BLaER1 treated with 17β-estradiol and CSF1 and Interleukin-3, amounts not matched to agents 10 nM and 100 nM (cell line): ENCODE results near the gene ACTN1.
A peak's percentile ranks its signal among the peaks of the same experiment; 100 is the strongest.

Source experiments
- H3K27ac ChIP-seq, 11 experiments: shearing (Covaris generic); formaldehyde crosslinking; 2 replicates each; pipeline ENCODE4 v1.8.1; 2022
- H3K27me3 ChIP-seq, 11 experiments: shearing (Covaris generic); formaldehyde crosslinking; 2 replicates each; pipeline ENCODE4 v1.8.1; 2022
- H3K36me3 ChIP-seq, 11 experiments: shearing (Covaris generic); formaldehyde crosslinking; 2 replicates each; pipeline ENCODE4 v1.8.1; 2022
- H3K4me1 ChIP-seq, 10 experiments: shearing (Covaris generic); formaldehyde crosslinking; 2 replicates each; pipeline ENCODE4 v1.8.1; 2022
- H3K4me2 ChIP-seq, 11 experiments: shearing (Covaris generic); formaldehyde crosslinking; 2 replicates each; pipeline ENCODE4 v1.8.1; 2022
- H3K4me3 ChIP-seq, 10 experiments: shearing (Covaris generic); formaldehyde crosslinking; 2 replicates each; pipeline ENCODE4 v1.8.1; 2022
- H3K9ac ChIP-seq, 11 experiments: shearing (Covaris generic); formaldehyde crosslinking; 2 replicates each; pipeline ENCODE4 v1.8.1; 2022
- H3K9me3 ChIP-seq, 11 experiments: shearing (Covaris generic); formaldehyde crosslinking; replicated peaks in 1 of 11; 2 replicates each; pipeline ENCODE4 v1.8.1; 2022
- H4K20me1 ChIP-seq, 11 experiments: shearing (Covaris generic); formaldehyde crosslinking; 2 replicates each; pipeline ENCODE4 v1.8.1; 2022
- Cebpa-rat ChIP-seq, 11 experiments: shearing (Covaris generic); IDR thresholded peaks; 2 replicates each; pipeline ENCODE4 v1.8.1; 2022

ACTN1 gene

GRCh38 chr14:68979722-68980451 is 785 bp upstream of the ACTN1 start:
- H3K4me3 ChIP-seq: peak overlapping the region; percentile 82 to 99 (median 98)
- H3K9me3 ChIP-seq: peaks cover 0 to 3% (median 2%) of the 10 kb centered on the region in 11 experiments; a peak in 11 of 22 replicates
- TF ChIP-seq Cebpa-rat (IDR thresholded peaks at IDR 0.05): no peak
- peaks cover 10 to 34% (median 25%) of the 10 kb centered on the region in 11 experiments; a peak in 19 of 22 replicates for H4K20me1 ChIP-seq
- peaks cover 26 to 35% (median 31%) of the 10 kb centered on the region in 10 experiments for H3K4me1 ChIP-seq
- peaks cover 2 to 19% (median 9%) of the 10 kb centered on the region in 11 experiments for H3K36me3 ChIP-seq
- H3K27ac ChIP-seq: peak overlapping the region in 9 of 11 experiments; percentile 20 to 91 (median 45); a peak in 9 of 22 replicates
- peak overlapping the region; percentile 87 to 96 (median 92) for H3K4me2 ChIP-seq
- H3K9ac ChIP-seq: peak overlapping the region; percentile 80 to 93 (median 88)
- peaks cover 0 to 19% (median 12%) of the 10 kb centered on the region in 11 experiments; a peak in 20 of 22 replicates for H3K27me3 ChIP-seq

- Histone ChIP-seq H4K20me1 (peaks cover 13 to 49% (median 40%) of the 10 kb centered on the region in 11 experiments; a peak in 19 of 22 replicates), H3K27me3 (peaks cover 0 to 19% (median 12%) of the 10 kb centered on the region in 11 experiments; a peak in 20 of 22 replicates), H3K36me3 (peaks cover 18 to 35% (median 24%) of the 10 kb centered on the region in 11 experiments), H3K4me1 (peaks cover 27 to 37% (median 31%) of the 10 kb centered on the region in 10 experiments), H3K9me3 (peaks cover 11 to 19% (median 17%) of the 10 kb centered on the region in 11 experiments), H3K4me2 (peak overlapping the region; percentile 90 to 98 (median 96)), H3K9ac (peak overlapping the region; percentile 82 to 93 (median 90)), H3K27ac (peak overlapping the region; percentile 62 to 95 (median 82)), H3K4me3 (peak overlapping the region; percentile 82 to 99 (median 98))
- peak in 7 of 11 experiments; percentile 21 to 85 (median 59); a peak in 8 of 22 replicates for TF ChIP-seq Cebpa-rat (IDR thresholded peaks at IDR 0.05)
These were observed 760 bp downstream of the ACTN1 start for GRCh38 chr14:68978172-68978911.

GRCh38 chr14:68977718-68978171 is 1.4 kb downstream of the ACTN1 start:
- peaks cover 13 to 55% (median 46%) of the 10 kb centered on the region in 11 experiments; a peak in 20 of 22 replicates for H4K20me1 ChIP-seq
- no peak for TF ChIP-seq Cebpa-rat (IDR thresholded peaks at IDR 0.05)
- H3K27me3 ChIP-seq: peaks cover 0 to 19% (median 12%) of the 10 kb centered on the region in 11 experiments; a peak in 20 of 22 replicates
- peaks cover 17 to 25% (median 23%) of the 10 kb centered on the region in 11 experiments for H3K9me3 ChIP-seq
- peak overlapping the region; percentile 82 to 93 (median 90) for H3K9ac ChIP-seq
- H3K36me3 ChIP-seq: peaks cover 24 to 41% (median 30%) of the 10 kb centered on the region in 11 experiments
- H3K4me3 ChIP-seq: peak overlapping the region; percentile 82 to 99 (median 98)
- peaks cover 27 to 37% (median 31%) of the 10 kb centered on the region in 10 experiments for H3K4me1 ChIP-seq
- H3K27ac ChIP-seq: peak overlapping the region; percentile 62 to 95 (median 82)
- peak overlapping the region; percentile 90 to 98 (median 96) for H3K4me2 ChIP-seq

- peak overlapping the region; percentile 82 to 99 (median 98) for H3K4me3 ChIP-seq
- peaks cover 19 to 29% (median 23%) of the 10 kb centered on the region in 11 experiments for H3K9me3 ChIP-seq
- H3K27ac ChIP-seq: peak overlapping the region; percentile 62 to 95 (median 82); a peak in 21 of 22 replicates
- peaks cover 27 to 37% (median 31%) of the 10 kb centered on the region in 10 experiments for H3K4me1 ChIP-seq
- H4K20me1 ChIP-seq: peaks cover 16 to 60% (median 51%) of the 10 kb centered on the region in 11 experiments; a peak in 20 of 22 replicates
- peak overlapping the region; percentile 90 to 98 (median 96) for H3K4me2 ChIP-seq
- H3K9ac ChIP-seq: peak overlapping the region; percentile 82 to 93 (median 90)
- peaks cover 0 to 19% (median 12%) of the 10 kb centered on the region in 11 experiments; a peak in 20 of 22 replicates for H3K27me3 ChIP-seq
- H3K36me3 ChIP-seq: peaks cover 29 to 46% (median 35%) of the 10 kb centered on the region in 11 experiments
- no peak for TF ChIP-seq Cebpa-rat (IDR thresholded peaks at IDR 0.05)
These were observed 1.9 kb downstream of the ACTN1 start for GRCh38 chr14:68977180-68977717.

GRCh38 chr14:68976160-68977067 is 2.7 kb downstream of the ACTN1 start:
- Histone ChIP-seq H3K9ac (peak overlapping the region; percentile 82 to 93 (median 90)), H3K27me3 (peaks cover 0 to 19% (median 12%) of the 10 kb centered on the region in 11 experiments; a peak in 20 of 22 replicates), H3K4me3 (peak overlapping the region in 9 of 10 experiments; percentile 83 to 99 (median 98); a peak in 17 of 20 replicates), H3K4me1 (peaks cover 28 to 45% (median 35%) of the 10 kb centered on the region in 10 experiments), H3K4me2 (peak overlapping the region; percentile 90 to 98 (median 96)), H3K27ac (peak overlapping the region; percentile 62 to 95 (median 82); a peak in 20 of 22 replicates), H4K20me1 (peaks cover 24 to 69% (median 59%) of the 10 kb centered on the region in 11 experiments; a peak in 20 of 22 replicates), H3K9me3 (peaks cover 19 to 29% (median 23%) of the 10 kb centered on the region in 11 experiments), H3K36me3 (peaks cover 35 to 54% (median 43%) of the 10 kb centered on the region in 11 experiments)
- no peak for TF ChIP-seq Cebpa-rat (IDR thresholded peaks at IDR 0.05)

GRCh38 chr14:68975667-68976066 is 3.4 kb downstream of the ACTN1 start:
- H3K36me3 ChIP-seq: peaks cover 38 to 58% (median 49%) of the 10 kb centered on the region in 11 experiments
- peaks cover 19 to 29% (median 23%) of the 10 kb centered on the region in 11 experiments for H3K9me3 ChIP-seq
- peak overlapping the region in 5 of 10 experiments; percentile 83 to 99 (median 98); a peak in 3 of 20 replicates for H3K4me3 ChIP-seq
- peaks cover 28 to 75% (median 67%) of the 10 kb centered on the region in 11 experiments; a peak in 21 of 22 replicates for H4K20me1 ChIP-seq
- peaks cover 0 to 13% (median 9%) of the 10 kb centered on the region in 11 experiments; a peak in 20 of 22 replicates for H3K27me3 ChIP-seq
- H3K4me2 ChIP-seq: peak overlapping the region; percentile 90 to 98 (median 96)
- no peak overlapping the region for H3K27ac ChIP-seq
- H3K4me1 ChIP-seq: peaks cover 34 to 52% (median 42%) of the 10 kb centered on the region in 10 experiments
- 0 out of 22 replicates have a peak overlapping the region, but pooled peaks of 1 of the 11 experiments have one; percentile 88 for H3K9ac ChIP-seq
- no peak for TF ChIP-seq Cebpa-rat (IDR thresholded peaks at IDR 0.05)
